ENCODE data around the gene ASXL1. TPM values are rescaled to one million over a fixed set of nuclear protein-coding genes. Genes with fewer than 3 reads are reported as not detected.

Gene ASXL1
- total RNA-seq, 1 experiment from 2014 or later = 22.7 TPM

DNA sequence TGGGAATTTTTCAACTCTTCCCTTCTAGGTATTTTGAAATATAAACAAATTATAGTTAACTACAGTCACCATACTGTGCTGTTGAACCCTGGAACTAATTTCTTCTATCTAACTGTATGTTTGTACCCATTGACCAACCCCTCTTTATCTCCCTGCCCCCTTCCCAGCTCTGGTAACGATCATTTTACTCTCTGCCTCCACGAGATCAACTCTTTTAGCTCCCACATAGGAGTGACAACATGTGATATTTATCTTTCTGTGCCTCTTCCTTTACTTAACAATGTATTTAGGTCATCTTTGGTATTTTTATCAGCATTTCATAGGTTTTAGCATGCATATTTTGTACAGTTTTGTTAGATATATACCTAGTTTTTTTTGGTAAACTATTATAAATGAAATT is 45.9 kb downstream of the ASXL1 start:
- DNase-seq (ENCODE audit: low spot score) (no peak), ATAC-seq (no peak)
- H3K4me3 Mint-ChIP-seq = no peak overlapping the region
- no peak for TF ChIP-seq NR1H2 (CRISPR knock-in tag; IDR thresholded peaks at IDR 0.05)
- no peak for TF ChIP-seq SOX15 (CRISPR knock-in tag; IDR thresholded peaks at IDR 0.05)
- TF ChIP-seq, protein P1, sequence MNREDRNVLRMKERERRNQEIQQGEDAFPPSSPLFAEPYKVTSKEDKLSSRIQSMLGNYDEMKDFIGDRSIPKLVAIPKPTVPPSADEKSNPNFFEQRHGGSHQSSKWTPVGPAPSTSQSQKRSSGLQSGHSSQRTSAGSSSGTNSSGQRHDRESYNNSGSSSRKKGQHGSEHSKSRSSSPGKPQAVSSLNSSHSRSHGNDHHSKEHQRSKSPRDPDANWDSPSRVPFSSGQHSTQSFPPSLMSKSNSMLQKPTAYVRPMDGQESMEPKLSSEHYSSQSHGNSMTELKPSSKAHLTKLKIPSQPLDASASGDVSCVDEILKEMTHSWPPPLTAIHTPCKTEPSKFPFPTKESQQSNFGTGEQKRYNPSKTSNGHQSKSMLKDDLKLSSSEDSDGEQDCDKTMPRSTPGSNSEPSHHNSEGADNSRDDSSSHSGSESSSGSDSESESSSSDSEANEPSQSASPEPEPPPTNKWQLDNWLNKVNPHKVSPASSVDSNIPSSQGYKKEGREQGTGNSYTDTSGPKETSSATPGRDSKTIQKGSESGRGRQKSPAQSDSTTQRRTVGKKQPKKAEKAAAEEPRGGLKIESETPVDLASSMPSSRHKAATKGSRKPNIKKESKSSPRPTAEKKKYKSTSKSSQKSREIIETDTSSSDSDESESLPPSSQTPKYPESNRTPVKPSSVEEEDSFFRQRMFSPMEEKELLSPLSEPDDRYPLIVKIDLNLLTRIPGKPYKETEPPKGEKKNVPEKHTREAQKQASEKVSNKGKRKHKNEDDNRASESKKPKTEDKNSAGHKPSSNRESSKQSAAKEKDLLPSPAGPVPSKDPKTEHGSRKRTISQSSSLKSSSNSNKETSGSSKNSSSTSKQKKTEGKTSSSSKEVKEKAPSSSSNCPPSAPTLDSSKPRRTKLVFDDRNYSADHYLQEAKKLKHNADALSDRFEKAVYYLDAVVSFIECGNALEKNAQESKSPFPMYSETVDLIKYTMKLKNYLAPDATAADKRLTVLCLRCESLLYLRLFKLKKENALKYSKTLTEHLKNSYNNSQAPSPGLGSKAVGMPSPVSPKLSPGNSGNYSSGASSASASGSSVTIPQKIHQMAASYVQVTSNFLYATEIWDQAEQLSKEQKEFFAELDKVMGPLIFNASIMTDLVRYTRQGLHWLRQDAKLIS (CRISPR knock-in tag; IDR thresholded peaks at IDR 0.05; ENCODE audit: borderline replicate concordance) = no peak
- no peak for TF ChIP-seq RORB (CRISPR knock-in tag; IDR thresholded peaks at IDR 0.05)
- TF ChIP-seq ZBTB21 (CRISPR knock-in tag; IDR thresholded peaks at IDR 0.05; ENCODE audit: borderline replicate concordance) = no peak
- no peak for TF ChIP-seq JAZF1 (CRISPR knock-in tag; IDR thresholded peaks at IDR 0.05)
- no peak for TF ChIP-seq ZNF396 (CRISPR knock-in tag; IDR thresholded peaks at IDR 0.05; ENCODE audit: borderline replicate concordance)
- TF ChIP-seq TCF7 (CRISPR knock-in tag; IDR thresholded peaks at IDR 0.05; ENCODE audit: low read depth) = no peak
- TF ChIP-seq, protein P2, sequence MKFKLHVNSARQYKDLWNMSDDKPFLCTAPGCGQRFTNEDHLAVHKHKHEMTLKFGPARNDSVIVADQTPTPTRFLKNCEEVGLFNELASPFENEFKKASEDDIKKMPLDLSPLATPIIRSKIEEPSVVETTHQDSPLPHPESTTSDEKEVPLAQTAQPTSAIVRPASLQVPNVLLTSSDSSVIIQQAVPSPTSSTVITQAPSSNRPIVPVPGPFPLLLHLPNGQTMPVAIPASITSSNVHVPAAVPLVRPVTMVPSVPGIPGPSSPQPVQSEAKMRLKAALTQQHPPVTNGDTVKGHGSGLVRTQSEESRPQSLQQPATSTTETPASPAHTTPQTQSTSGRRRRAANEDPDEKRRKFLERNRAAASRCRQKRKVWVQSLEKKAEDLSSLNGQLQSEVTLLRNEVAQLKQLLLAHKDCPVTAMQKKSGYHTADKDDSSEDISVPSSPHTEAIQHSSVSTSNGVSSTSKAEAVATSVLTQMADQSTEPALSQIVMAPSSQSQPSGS (CRISPR knock-in tag; IDR thresholded peaks at IDR 0.05; ENCODE audit: borderline replicate concordance, low read depth) = no peak
- TF ChIP-seq, protein P3, sequence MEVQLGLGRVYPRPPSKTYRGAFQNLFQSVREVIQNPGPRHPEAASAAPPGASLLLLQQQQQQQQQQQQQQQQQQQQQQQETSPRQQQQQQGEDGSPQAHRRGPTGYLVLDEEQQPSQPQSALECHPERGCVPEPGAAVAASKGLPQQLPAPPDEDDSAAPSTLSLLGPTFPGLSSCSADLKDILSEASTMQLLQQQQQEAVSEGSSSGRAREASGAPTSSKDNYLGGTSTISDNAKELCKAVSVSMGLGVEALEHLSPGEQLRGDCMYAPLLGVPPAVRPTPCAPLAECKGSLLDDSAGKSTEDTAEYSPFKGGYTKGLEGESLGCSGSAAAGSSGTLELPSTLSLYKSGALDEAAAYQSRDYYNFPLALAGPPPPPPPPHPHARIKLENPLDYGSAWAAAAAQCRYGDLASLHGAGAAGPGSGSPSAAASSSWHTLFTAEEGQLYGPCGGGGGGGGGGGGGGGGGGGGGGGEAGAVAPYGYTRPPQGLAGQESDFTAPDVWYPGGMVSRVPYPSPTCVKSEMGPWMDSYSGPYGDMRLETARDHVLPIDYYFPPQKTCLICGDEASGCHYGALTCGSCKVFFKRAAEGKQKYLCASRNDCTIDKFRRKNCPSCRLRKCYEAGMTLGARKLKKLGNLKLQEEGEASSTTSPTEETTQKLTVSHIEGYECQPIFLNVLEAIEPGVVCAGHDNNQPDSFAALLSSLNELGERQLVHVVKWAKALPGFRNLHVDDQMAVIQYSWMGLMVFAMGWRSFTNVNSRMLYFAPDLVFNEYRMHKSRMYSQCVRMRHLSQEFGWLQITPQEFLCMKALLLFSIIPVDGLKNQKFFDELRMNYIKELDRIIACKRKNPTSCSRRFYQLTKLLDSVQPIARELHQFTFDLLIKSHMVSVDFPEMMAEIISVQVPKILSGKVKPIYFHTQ (CRISPR knock-in tag; IDR thresholded peaks at IDR 0.05) = no peak
- TF ChIP-seq RELA (CRISPR knock-in tag; IDR thresholded peaks at IDR 0.05; ENCODE audit: borderline replicate concordance) = no peak
- TF ChIP-seq, protein P4, sequence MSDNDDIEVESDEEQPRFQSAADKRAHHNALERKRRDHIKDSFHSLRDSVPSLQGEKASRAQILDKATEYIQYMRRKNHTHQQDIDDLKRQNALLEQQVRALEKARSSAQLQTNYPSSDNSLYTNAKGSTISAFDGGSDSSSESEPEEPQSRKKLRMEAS (CRISPR knock-in tag; IDR thresholded peaks at IDR 0.05) = no peak
- TF ChIP-seq, protein P5, sequence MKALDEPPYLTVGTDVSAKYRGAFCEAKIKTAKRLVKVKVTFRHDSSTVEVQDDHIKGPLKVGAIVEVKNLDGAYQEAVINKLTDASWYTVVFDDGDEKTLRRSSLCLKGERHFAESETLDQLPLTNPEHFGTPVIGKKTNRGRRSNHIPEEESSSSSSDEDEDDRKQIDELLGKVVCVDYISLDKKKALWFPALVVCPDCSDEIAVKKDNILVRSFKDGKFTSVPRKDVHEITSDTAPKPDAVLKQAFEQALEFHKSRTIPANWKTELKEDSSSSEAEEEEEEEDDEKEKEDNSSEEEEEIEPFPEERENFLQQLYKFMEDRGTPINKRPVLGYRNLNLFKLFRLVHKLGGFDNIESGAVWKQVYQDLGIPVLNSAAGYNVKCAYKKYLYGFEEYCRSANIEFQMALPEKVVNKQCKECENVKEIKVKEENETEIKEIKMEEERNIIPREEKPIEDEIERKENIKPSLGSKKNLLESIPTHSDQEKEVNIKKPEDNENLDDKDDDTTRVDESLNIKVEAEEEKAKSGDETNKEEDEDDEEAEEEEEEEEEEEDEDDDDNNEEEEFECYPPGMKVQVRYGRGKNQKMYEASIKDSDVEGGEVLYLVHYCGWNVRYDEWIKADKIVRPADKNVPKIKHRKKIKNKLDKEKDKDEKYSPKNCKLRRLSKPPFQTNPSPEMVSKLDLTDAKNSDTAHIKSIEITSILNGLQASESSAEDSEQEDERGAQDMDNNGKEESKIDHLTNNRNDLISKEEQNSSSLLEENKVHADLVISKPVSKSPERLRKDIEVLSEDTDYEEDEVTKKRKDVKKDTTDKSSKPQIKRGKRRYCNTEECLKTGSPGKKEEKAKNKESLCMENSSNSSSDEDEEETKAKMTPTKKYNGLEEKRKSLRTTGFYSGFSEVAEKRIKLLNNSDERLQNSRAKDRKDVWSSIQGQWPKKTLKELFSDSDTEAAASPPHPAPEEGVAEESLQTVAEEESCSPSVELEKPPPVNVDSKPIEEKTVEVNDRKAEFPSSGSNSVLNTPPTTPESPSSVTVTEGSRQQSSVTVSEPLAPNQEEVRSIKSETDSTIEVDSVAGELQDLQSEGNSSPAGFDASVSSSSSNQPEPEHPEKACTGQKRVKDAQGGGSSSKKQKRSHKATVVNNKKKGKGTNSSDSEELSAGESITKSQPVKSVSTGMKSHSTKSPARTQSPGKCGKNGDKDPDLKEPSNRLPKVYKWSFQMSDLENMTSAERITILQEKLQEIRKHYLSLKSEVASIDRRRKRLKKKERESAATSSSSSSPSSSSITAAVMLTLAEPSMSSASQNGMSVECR (CRISPR knock-in tag; IDR thresholded peaks at IDR 0.05; ENCODE audit: borderline replicate concordance) = no peak
- TF ChIP-seq MYBL2 (CRISPR knock-in tag; IDR thresholded peaks at IDR 0.05) = no peak
- POLR2A ChIA-PET = no interaction called here
- H3K27me3 Mint-ChIP-seq (ENCODE audit: low read depth) = no peaks in the 10 kb centered on the region
- no peaks in the 10 kb centered on the region for H3K36me3 Mint-ChIP-seq
- CTCF ChIA-PET = no interaction called here
- H3K9me3 Mint-ChIP-seq = no peaks in the 10 kb centered on the region
- no peaks in the 10 kb centered on the region for H3K4me1 Mint-ChIP-seq
- no peak overlapping the region for H3K27ac Mint-ChIP-seq
